GM19468 (cell line): Measurements from ENCODE around the gene CLPSL1.
A peak's percentile ranks its signal among the peaks of the same experiment; 100 is the strongest.

Experiments used
- ATAC-seq: cut with Tn5 transposase; IDR thresholded peaks from one replicate; pipeline ENCODE4 v1.9.1; 2021; ENCODE audit warnings: mild to moderate bottlenecking, moderate library complexity, moderate number of reproducible peaks; ENCODE audit not compliant: unreplicated experiment; ENCODE audit errors: extremely low read depth

CLPSL1 gene

DNA sequence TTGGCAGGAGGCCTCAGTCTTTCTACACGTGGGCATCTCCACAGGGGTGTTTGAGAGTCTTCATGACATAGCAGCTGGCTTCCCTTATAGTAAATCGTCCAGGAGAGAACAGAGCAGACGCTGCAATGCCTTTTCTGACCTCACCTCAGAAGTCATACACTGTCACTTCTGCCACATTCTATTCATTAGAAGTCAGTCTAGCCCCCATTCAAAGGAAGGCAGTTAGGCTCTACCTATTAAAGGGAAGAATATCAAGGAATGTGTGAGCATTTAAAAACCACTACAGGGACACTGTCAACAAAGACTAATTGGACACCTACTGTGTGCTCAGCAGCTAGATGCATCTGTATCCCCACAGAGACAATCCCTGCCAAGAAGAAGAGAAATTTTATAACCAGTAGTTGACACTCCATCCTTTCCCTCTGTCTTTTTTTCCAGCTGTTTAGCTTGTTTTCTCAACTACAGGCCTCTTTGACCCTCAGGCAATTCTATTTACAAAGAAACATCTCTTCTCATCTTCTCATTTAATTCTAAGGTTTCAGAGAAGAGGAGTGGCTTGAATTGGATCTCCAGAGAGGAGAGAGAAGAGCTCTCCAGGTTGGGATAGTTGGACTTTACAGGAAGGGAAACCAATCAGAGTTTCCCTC lies 25.4 kb upstream of the CLPSL1 start:
- no peak for ATAC-seq

DNA sequence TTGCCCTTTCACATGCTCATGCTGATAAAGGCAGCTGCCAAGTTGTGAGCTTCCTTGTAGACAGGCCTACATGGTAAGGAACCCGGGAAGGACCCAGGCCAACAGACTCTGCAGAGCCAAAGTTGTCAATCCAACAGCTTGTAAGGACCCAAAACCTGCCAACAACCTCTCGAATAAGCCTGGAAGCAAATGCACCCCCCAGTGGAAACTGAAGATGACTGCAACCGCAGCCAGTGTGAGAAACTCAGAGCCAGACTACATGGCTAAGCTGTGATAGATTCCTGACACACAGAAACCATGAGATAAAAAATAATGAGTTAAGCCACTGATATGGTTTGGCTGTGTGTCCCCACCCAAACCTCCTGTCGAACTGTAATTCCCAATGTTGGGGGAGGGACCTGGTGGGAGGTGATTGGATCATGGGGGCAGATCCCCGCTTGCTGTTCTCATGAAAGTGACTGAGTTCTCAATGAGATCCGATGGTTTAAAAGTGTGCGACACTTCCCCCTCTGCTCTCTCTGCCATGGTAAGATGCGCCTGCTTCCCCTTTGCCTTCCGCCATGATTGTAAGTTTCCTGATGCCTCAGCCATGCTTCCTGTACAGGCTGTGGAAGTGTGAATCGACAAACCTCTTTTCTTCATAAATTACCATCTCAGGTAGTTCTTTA lies 23.2 kb upstream of the CLPSL1 start:
- no peak for ATAC-seq

DNA sequence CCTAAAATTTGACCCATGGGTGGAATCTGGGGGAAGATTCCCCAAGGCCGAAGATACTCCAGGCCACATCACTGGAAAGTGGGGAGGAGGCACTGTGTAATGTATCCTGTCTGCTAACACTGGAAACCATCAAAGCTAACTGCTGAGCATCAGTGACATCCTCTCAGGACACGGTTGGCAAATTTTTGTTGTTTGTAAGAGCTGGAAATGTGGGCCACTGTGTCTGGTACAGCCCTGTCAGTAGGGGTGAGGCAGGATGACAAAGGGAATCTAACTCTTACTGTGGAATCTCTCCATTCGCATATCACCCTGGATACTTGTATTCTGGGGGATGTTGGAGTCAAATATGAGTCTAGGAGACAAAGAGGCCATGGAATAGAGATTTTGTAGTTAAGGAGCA lies 21.4 kb upstream of the CLPSL1 start:
- no peak for ATAC-seq

DNA sequence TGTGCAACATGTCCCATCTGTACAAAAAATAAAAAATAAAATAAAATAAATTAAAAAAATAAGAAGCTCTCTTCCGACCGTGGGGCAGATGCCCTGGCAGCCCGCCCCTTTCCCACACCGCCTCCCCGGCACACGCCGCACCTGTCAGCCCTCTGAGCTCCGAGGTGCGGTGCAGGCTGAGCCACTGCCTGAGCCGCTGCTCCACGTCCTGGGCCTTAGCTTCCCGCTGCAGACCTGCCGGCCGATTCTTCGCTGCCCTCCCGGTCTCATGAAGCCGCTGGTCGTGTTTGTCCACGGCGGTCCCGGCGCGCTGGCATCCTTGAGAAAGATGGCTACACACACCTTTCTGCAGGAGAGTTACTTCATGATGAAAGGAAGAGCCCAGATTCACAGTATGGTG lies 15.1 kb upstream of the CLPSL1 start:
- ATAC-seq = no peak

DNA sequence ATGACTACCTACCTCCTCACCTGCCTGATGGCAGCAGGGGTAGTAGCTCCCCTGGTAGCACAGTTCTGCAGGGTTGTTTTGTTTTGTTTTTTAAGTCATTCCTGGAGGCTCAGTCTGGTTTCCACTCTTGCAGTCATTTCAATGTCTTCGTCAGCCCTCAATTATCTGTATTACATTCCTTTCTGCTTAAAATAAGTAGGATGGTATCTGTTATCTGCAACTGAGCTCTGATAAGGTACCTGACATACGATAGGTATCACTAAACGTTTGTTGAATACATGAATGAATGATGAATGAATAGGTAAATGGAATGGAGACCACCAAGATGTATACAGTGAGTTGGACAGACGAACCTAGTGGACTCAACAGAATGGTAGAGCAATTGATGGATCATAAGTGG lies 11.6 kb upstream of the CLPSL1 start:
- ATAC-seq = no peak

DNA sequence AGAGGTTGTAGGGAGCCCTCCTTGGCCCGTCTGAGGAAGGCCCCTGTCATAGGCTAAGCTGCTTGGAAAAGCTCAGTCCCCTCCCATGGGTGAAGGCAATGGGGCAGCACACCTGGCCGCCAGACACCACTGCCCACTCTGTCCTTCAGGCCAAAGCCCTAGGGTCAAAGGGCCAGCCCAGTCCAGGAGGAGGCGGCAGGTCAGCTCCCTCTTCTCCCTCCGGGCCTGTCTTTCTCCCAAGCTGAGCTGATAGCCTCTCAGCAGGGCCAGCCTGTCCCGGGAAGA lies 9.5 kb upstream of the CLPSL1 start:
- ATAC-seq = no peak

DNA sequence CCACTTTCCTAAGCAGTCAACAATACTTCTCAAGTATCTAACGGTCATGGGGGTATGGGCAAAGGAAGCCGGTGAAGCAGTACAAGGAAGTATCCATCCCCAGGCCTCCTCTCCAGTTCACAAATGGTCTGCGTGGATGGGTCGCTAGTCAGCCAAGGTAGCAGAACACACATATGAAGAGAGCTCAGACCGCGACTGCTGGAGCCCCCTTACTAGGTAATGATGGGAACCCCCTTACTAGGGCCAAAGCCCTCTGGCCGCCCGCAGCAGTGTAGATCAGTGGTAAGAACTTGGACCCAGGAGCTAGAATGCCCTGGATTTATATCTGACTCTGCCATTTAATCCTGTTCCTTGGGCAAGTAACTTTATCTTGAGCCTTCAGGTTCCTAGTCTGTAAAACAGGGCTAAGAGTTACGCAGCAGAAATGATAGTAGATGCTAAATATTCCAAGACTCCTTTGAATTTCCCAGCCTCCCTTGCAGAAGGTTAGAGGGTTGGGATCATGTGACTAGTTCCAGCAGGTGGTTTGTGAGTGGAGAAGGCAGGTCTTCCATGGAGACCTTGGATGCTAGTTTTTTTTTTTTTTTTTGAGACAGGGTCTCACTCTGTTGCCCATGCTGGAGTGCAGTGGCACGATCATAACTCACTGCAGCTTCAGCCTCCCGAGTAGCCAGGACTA lies 6.6 kb upstream of the CLPSL1 start:
- no peak for ATAC-seq

DNA sequence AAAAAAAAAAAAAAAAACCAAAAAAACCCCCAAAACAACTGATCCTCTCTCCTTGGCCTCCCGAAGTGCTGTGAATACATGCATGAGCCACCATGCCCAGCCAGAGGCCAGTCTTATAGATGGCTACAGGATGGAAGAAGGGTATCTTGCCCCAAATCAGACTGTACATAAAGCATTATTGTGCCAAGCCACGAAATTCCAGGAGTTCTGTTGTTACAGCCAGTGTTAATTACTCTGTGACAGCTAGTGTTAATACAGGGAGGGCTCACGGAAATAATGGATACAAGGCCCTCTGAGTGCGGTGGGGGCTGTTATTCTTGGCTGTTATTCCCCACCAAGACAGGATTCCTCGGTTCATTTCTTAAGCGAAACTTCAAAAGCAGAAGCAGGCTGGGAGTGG lies 5.8 kb upstream of the CLPSL1 start:
- no peak for ATAC-seq

DNA sequence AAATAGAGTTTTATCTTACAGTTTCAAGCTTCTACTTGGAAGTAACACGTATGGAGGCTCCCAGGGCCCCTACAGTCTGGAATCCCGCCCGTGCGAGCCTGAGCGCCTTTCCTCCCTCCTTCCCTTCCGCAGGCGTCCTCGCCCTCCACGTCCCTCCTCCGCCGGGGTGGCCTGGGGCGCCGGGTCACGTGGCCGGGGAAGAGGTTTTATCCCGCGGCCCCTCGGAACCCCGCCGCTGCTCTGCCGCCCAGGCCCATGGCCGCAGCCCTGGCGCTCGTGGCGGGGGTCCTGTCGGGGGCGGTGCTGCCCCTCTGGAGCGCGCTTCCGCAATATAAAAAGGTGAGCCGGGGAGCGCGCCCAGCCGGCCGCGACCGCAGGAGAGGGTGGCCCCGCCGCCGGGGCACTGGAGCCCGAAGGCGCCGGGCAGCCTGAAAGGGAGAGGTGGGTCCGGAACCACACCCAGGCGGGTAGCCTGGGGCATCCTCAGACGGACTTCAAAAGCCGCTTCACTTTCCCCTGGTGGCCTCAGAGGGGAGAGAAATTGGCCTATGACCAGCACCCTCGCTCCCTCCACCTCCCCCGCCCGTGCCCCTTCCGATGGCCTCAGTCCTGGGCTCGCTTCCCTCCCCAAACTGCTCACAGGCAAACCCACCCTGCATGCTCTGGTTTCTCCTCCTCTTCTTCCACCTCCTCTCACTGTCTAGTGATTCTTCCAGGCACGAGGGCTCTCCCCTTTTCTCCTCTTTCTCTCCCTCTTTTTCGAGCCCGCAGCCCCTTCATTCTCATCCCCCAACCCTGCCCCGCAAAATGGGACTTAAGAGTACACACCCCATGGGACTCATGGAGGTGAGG lies 4.2 kb upstream of the CLPSL1 start, which contains the start of gene CLPSL2:
CLPSL2 (plus strand) TSS at position 235 of the 852 bp plus-strand sequence; CDS start at position 256, 21 bp downstream.
- peak; percentile 32 for ATAC-seq

DNA sequence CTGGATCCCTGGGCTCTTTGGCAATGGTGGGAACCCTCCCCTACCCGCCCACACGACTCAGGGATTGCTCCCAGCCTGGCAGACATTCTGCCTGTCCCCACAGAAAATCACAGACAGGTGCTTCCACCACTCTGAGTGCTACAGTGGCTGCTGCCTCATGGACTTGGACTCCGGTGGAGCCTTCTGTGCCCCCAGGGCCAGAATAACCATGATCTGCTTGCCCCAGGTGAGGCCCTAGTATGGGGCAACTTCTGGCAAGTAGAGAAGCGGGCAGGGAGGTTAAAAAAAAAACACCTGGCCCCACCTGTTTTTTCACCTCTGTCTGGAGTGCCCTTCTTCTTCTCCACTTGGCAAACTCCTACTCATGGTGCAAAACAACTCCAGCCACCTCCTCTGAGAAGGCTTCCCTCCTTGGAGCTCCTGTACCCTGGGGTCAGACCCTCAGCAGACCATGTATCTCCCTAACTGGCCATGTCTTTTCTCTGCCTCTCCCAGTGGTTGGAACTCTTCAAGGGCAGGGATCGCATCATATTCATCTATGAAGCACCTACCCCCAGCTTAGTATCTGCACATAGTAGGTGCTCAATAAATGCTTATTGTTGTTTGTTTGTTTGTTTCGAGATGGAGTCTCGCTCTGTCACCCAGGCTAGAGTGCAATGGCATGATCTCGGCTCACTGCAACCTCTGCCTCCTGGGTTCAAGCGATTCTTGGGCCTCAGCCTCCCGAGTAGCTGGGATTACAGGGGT lies 3.3 kb upstream of the CLPSL1 start:
- no peak for ATAC-seq

DNA sequence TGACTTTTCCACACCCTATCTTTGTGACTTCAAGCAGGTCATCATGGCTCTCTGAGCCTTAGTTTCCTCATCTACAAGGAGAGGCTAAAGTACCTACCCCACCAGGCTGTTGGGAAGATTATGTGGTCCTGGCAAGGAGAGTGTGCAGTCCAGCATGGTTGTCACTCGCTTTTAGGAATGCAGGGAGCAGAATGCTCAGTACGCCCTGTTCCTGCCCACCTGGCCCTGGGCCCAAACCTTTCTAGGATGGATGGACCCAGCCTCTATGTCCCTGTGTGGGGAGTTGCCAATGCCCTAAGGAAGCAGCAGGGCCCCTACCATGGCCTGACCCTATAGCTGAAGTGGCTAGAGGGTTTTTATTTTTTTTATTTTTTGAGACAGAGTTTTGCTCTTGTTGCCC lies 2.4 kb upstream of the CLPSL1 start:
- no peak for ATAC-seq

DNA sequence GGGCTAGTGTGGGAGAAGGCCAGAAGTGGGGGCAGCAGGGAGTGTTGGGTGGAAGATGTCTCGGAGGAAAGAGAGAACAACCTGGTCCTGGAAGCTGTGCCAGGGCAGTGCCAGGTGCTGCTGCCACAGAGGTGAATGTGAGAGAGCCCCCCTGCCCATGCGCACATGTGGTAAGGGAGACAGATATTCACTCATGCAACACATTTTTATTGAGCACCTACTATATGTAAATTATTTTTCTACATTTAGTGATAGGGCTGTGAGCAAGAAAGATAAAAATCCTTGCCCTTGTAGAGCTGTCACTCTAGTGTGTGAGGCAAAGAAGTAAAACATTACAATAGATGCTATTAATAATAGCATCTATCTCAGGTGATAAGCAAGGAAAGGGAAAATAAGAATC lies 471 bp downstream of the CLPSL1 start:
- ATAC-seq = no peak

DNA sequence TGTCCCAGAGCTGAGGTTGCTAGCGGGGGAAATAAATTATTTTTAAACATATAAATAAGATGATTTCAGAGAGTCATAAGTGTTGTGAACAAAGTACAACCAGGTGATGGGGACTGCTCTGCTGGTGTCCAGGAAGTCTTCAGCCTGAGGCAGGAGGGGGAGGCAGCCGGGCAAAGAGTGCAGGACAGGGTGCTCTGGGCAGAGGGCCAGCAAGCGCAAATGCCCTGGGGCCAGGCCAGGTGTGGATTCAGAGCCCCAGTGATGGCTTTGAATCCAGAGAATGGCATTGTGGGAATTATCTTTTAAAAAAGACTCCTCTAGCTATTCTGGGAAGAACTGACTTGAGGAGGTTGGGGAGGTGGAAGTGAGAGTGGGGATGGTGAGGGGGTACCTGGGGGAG lies 1.6 kb downstream of the CLPSL1 start:
- ATAC-seq = no peak

DNA sequence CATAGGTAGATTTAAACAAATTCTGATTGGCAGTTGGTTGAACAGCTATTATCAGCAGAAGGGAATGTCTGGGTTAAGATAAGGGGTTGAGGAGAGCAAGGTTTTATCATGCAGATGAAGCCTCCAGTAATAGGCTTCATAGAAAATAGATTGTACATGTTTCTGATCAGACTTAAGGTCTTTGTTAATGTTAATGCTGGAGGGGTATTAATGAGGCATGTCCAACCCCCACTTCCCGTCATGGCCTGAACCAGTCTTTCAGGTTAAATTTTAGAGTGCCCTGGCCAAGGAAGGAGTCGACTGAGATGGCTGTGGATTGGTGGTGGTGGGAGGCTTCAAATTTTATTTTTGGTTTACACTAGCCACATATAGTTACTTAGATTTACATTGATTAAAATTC lies 3.4 kb downstream of the CLPSL1 start:
- no peak for ATAC-seq

DNA sequence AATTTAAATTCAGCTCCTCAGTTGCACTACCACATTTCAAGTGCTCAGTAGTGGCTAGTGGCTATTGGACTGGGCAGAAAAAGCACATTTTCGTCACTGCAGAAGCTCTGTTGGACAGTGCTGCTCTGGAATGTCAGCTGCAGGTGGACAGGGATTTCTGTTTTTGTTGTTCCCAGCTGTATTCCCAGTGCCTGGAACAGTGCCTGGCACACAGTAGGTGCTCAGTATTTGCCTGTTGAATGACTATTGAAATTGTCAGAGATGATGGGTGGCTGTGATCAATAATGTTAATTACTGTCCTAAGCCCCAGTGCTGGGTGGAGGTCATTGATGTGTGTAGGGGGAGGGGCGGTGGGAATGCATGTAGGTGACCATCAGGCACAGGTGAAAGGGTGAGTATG lies 5.5 kb downstream of the CLPSL1 start:
- ATAC-seq = no peak

DNA sequence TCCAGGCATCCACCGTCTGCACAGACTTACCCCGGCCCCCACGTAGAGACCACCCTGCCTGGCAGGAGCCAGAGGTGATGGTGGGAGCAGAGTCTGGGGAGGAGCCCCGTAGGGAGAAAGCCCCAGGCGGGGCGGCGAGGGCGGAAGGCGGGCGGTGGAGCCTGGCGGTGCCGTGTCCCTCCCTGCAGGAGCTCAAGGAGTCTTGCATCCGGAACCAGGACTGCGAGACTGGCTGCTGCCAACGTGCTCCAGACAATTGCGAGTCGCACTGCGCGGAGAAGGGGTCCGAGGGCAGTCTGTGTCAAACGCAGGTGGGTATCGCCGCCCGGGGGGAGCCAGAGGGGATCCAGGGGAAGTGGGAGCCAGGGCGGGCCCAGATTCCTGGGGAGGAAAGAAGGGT lies 6.0 kb downstream of the CLPSL1 start:
- no peak for ATAC-seq

DNA sequence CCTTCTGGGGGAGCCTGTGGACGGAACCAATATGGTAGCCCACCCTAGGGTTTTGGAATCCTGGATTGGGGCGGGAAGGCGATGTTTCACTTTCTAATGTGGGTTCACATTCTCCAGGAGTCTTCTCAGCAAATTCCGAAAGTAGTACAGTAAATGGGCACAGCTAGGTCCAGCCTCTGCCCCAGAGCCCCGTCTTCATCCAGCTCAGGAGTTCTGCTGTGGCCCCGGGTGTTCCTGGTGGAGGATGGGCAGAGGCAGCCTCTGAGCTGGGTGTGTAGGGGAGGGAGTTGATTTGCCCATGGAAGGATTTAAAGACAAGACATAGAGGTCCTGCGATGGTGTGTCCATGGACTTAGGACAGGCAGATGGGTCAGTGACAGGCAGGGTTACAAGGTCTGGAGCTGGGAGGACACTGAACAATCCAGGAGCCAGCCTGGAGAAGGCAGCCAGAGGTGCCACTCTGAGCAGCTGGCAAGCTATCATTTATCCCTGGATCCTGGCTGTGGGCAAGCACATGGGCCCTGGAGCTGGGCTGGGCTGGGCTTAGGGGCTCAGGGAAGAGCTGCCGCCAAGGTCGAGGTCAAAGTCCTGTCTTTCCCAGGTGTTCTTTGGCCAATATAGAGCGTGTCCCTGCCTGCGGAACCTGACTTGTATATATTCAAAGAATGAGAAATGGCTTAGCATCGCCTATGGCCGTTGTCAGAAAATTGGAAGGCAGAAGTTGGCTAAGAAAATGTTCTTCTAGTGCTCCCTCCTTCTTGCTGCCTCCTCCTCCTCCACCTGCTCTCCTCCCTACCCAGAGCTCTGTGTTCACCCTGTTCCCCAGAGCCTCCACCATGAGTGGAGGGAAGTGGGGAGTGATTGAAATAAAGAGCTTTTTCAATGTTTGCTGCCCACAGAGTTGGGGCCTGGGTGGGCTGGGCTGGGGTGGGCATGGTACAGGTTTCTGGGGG lies 6.7 kb downstream of the CLPSL1 start:
- ATAC-seq = no peak

DNA sequence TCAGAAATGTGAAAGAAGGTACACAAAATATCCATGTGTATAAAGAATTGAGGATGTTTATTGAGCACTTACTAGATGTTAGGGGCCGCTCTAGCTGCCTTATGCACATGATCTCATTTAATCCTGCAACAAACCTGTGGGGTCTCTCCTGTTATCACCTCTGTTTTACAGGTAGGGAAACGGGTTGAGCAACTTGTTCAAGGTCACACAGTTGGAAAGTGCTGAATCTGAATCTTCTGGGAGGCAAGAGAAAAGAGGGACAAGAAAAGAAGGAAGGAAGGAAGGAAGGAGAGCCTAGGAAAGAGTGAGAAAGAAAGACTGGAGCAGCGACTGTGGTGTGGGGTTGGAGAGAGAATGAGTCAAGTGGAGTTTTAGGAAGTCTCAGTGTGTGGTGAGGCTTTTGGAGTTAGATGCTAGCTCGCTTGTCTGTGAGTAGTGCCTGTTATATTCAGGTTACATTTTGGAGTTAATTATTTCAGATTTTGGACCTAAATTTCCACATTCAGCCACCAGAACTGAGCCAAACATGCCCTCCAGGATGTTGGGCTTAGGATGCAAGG lies 7.7 kb downstream of the CLPSL1 start:
- ATAC-seq = no peak

DNA sequence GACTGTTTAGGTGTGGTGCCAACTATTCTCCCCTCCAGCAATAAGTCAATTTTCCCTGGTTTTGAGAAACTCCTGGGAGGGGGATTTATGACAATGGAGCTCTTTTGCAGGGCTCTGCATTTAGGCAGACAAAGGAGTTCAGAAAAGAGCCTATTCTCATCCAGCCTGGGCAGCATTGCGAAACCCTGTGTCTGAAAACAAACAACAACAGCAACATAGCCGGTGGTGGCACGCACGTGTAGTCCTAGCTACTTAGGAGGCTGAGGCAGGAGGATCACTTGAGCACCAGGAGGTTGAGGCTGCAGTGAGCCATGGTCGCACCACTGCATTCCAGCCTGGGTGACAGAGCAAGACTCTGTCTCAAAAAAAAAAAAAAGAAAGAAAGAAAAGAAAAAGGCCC lies 9.9 kb downstream of the CLPSL1 start:
- ATAC-seq = no peak
